T-helper 1 cell treated with Interleukin-12 subunit alpha and Interleukin-12 subunit beta and Interleukin-4 antibody, amounts not matched to agents 30 μg/mL and 1 μg/mL, for 36 hours (primary cell): ENCODE data around the gene UBB.

Experiments
- H3K27ac Mint-ChIP-seq: one replicate; pipeline ENCODE4 v1.8.0; 2021; ENCODE audit warnings: mild to moderate bottlenecking, mixed read lengths
- H3K27me3 Mint-ChIP-seq: one replicate; pipeline ENCODE4 v1.8.0; 2021; ENCODE audit warnings: low read depth, mixed read lengths
- H3K36me3 Mint-ChIP-seq: one replicate; pipeline ENCODE4 v1.8.0; 2021; ENCODE audit warnings: low read depth, mixed read lengths
- H3K4me1 Mint-ChIP-seq: one replicate; pipeline ENCODE4 v1.8.0; 2021; ENCODE audit warnings: low read depth, mixed read lengths
- H3K4me3 Mint-ChIP-seq: one replicate; pipeline ENCODE4 v1.8.0; 2021; ENCODE audit warnings: mild to moderate bottlenecking, moderate library complexity, mixed read lengths
- H3K9me3 Mint-ChIP-seq: one replicate; pipeline ENCODE4 v1.8.0; 2021; ENCODE audit warnings: mixed read lengths

Gene UBB

DNA sequence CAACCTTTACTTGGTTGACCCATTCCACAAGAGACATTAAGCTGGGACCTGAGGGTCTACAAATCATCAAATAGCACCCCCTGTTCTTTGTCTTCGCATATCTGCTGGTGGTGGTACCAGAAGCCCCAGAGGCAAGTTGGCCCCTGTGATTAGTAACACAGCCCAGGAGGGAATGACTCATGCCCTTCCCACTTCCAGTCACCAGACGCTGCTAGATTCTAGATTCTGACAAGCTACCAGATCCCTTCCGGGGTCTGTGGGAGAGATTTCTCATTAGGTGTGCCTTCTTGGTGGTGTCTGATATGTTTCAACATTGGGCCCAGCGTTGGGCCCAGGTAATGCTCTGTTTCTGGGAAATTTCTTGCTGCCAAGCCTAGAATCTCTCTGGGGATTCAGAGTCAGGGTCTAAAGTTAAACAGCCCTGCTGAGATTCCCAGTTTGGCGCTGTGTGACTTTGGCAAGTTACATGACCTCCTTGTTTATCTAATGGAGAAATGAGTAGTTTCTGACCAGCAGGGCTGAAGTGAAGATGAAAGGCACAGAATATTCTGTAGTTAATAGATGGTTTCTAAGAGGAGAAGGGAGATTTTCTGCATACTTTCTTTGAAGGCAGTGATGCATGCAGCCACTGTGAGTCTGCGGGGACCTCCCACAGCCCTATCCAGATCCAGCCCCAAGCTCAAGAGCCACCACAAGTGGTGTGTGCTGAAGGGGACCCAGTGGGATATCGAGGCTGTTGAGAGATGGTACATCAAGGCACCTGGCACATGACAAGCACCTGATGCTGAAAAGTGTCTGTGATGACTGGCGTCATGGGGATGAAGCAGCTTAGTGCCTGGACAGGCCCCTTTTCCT is 38.4 kb downstream of the UBB start:
- Mint-ChIP-seq H3K4me1 (peaks cover 44% of the 10 kb centered on the region), H3K36me3 (peaks cover 42% of the 10 kb centered on the region), H3K9me3 (no peaks in the 10 kb centered on the region), H3K27me3 (no peaks in the 10 kb centered on the region), H3K4me3 (peak overlapping the region; percentile 61), H3K27ac (peak overlapping the region; percentile 88)

DNA sequence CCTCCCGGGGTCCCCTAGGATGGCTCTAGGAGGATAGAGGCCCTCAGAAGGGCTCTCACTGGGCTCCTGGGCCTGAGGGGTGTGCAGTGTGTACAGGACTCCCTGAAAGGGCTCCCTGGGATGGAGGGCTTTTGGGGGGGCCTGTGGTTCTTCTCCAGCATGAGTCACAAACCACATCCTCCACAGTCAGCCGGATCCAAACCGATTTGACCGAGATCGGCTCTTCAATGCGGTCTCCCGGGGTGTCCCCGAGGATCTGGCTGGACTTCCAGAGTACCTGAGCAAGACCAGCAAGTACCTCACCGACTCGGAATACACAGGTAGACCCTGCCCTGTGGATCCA is 39.0 kb downstream of the UBB start:
- Mint-ChIP-seq H3K36me3 (peaks cover 42% of the 10 kb centered on the region), H3K27ac (peak overlapping the region; percentile 88), H3K4me3 (peak overlapping the region; percentile 61), H3K4me1 (peaks cover 39% of the 10 kb centered on the region), H3K27me3 (no peaks in the 10 kb centered on the region), H3K9me3 (no peaks in the 10 kb centered on the region)

DNA sequence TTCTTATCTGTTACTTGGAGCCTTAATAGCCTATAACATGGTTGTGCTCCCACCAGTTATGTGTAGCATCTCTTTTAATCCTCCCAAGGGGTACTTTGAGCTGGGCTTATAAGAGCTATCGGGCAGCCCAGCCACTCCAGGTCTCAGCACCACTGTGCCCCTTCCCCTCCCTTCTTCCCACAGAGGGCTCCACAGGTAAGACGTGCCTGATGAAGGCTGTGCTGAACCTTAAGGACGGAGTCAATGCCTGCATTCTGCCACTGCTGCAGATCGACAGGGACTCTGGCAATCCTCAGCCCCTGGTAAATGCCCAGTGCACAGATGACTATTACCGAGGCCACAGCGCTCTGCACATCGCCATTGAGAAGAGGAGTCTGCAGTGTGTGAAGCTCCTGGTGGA is 41.5 kb downstream of the UBB start:
- Mint-ChIP-seq H3K4me3 (no peak overlapping the region), H3K27ac (no peak overlapping the region), H3K36me3 (peaks cover 42% of the 10 kb centered on the region), H3K9me3 (no peaks in the 10 kb centered on the region), H3K4me1 (peaks cover 34% of the 10 kb centered on the region), H3K27me3 (no peaks in the 10 kb centered on the region)

DNA sequence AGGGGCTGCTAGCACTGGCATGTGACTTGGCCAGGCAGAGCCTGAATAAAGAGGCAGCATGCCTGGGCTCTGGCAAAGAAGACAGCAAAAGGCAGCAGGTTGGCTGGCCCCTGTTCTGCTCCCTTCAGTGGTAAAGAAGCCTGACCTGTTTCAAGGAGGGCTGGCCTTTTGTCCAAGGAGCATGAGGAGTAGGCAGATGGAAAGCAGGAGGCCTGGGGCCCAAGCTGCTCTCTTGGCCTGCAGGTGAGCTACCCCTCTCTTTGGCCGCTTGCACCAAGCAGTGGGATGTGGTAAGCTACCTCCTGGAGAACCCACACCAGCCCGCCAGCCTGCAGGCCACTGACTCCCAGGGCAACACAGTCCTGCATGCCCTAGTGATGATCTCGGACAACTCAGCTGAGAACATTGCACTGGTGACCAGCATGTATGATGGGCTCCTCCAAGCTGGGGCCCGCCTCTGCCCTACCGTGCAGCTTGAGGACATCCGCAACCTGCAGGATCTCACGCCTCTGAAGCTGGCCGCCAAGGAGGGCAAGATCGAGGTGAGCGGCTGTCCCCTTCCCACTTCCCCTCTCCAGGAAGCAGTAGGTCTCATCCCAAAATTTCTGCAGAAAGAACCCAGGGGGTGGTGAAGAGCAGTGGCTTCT is 42.5 kb downstream of the UBB start:
- peaks cover 29% of the 10 kb centered on the region for H3K4me1 Mint-ChIP-seq
- H3K9me3 Mint-ChIP-seq = no peaks in the 10 kb centered on the region
- no peaks in the 10 kb centered on the region for H3K27me3 Mint-ChIP-seq
- no peak overlapping the region for H3K27ac Mint-ChIP-seq
- H3K36me3 Mint-ChIP-seq = peaks cover 35% of the 10 kb centered on the region
- no peak overlapping the region for H3K4me3 Mint-ChIP-seq

DNA sequence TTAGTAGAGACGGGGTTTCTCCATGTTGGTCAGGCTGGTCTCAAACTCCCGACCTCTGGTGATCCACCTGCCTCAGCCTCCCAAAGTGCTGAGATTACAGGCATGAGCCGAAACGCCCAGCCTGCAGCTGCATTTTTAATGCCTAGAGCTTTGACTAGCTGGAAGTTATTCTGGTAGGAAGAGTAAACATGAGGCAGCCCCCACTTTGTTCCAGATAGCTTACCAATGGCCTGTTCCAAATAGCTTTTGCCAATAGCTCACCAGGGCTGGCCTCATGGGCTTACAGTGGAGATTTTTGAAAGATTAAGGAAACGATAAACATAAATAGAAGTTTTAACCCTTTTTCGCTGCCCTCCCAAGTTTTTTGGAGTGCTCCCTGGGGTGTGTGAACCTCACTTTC is 44.3 kb downstream of the UBB start:
- H3K9me3 Mint-ChIP-seq = no peaks in the 10 kb centered on the region
- H3K27ac Mint-ChIP-seq = no peak overlapping the region
- H3K36me3 Mint-ChIP-seq = peaks cover 31% of the 10 kb centered on the region
- no peak overlapping the region for H3K4me3 Mint-ChIP-seq
- H3K4me1 Mint-ChIP-seq = peaks cover 11% of the 10 kb centered on the region
- no peaks in the 10 kb centered on the region for H3K27me3 Mint-ChIP-seq

DNA sequence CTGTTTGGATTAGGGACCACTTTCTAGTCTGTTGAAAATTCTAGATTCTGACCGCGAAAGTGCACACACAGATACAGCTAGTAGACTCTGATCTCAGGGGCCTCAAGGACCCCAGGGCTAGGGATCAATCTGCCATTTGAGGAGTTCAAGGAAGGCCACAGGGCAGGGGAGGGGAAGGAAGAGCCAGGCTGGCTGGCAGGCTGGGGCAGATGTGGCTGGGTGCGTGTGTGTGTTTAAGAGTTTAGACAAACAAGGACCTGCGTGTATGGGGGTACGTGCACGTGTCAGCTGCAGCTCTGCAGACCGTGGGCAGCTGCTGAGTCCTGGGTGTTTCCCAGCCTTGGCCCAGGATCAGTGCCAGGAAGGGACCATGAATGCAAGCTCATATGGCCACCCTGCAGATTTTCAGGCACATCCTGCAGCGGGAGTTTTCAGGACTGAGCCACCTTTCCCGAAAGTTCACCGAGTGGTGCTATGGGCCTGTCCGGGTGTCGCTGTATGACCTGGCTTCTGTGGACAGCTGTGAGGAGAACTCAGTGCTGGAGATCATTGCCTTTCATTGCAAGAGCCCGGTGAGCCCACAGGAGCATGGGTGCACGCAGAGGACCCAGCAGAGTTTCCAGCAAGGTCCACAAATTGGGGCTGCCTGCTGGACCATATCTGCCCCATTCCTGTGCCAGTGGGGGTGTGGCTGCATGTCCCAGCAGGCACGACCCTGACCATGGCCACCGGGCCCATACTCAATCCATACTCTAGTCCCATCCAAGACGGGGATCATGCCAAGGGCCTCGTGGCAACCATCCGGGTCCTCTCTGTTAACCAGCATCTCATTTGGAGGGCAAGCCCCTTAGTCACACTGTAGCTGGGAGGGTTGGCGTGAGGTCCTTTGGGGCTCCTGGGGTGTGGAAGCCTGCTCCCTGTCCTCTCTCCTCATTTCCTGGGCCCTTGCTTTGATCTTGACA is 45.1 kb downstream of the UBB start:
- Mint-ChIP-seq H3K27ac (no peak overlapping the region), H3K9me3 (no peaks in the 10 kb centered on the region), H3K4me3 (no peak overlapping the region), H3K27me3 (no peaks in the 10 kb centered on the region), H3K4me1 (peaks cover 4% of the 10 kb centered on the region), H3K36me3 (peaks cover 35% of the 10 kb centered on the region)

DNA sequence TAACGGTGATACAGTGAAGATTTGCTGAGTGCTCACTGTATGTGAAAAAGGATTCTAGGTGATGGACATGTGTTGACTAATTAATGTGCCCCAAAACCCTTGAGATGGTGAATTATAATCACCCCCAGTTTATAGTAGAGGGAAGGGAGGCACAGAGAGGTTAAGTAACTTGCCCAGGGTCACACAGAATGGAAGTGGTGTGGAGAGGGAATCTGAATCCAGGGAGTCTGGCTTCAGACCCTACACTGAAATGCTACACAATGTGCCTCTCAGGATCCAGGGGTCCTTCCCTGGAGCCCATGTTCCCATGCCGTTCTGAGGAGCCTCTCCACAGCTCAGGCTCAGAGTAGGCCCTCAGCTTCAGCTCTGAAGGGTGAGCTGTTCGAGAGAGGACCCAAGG is 46.1 kb downstream of the UBB start:
- Mint-ChIP-seq H3K27me3 (no peaks in the 10 kb centered on the region), H3K27ac (no peak overlapping the region), H3K4me1 (peaks cover 3% of the 10 kb centered on the region), H3K9me3 (no peaks in the 10 kb centered on the region), H3K4me3 (no peak overlapping the region), H3K36me3 (peaks cover 36% of the 10 kb centered on the region)

DNA sequence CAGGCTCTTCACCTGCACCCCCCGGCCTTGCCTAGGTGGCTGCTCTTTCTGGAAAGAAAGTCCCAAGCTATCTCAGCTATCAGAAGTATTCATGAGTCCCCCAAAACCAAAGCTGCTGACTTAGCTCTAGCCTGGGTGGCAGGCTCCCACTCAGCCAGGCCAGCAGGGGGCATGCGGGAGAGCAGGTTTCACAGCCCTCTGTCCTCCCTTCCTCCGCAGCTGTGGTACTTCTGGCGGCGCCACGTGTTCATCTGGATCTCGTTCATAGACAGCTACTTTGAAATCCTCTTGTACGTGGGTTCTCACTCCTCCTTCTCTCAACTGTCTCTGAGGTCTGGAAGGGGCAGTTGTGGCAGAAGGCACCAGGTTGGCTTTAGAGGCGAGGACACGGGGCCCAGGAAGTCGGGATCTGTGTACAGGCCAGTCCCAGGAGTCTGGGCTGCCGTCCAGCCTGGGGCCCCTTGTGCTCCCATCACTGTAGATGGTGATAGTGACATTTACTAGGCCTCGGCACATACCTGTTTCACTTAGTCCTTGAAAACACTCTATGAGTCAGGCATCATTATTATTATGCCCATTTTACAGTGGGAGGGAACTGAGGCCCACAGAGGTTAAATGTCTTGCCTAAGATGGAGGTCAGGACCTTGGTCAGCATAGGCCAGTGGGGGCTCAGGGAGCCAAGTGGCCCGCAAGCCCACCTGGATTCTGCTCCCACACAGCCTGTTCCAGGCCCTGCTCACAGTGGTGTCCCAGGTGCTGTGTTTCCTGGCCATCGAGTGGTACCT is 47.4 kb downstream of the UBB start:
- Mint-ChIP-seq H3K4me1 (peaks cover 3% of the 10 kb centered on the region), H3K27ac (no peak overlapping the region), H3K9me3 (no peaks in the 10 kb centered on the region), H3K4me3 (no peak overlapping the region), H3K36me3 (peaks cover 29% of the 10 kb centered on the region), H3K27me3 (no peaks in the 10 kb centered on the region)

DNA sequence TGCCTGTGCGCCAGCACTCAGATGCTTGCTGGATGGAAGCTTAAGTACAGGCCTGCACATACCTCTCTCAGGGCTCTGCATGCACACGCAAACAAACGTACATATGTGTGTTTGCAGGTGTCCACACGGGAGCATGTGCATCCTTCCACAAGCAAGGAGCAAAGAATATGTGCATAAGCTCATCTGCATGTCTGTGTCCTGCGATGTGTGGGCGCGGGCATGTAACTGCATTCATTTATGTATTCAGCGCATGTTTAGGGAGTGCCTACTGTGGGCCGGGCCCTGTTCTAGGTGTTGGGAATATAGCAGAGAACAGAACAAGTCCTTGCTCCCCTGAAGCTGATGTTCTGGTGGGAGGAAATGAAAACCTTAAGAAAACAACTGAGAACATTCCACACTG is 48.2 kb downstream of the UBB start:
- H3K36me3 Mint-ChIP-seq = peaks cover 27% of the 10 kb centered on the region
- peaks cover 3% of the 10 kb centered on the region for H3K4me1 Mint-ChIP-seq
- no peak overlapping the region for H3K4me3 Mint-ChIP-seq
- no peak overlapping the region for H3K27ac Mint-ChIP-seq
- no peaks in the 10 kb centered on the region for H3K9me3 Mint-ChIP-seq
- no peaks in the 10 kb centered on the region for H3K27me3 Mint-ChIP-seq

DNA sequence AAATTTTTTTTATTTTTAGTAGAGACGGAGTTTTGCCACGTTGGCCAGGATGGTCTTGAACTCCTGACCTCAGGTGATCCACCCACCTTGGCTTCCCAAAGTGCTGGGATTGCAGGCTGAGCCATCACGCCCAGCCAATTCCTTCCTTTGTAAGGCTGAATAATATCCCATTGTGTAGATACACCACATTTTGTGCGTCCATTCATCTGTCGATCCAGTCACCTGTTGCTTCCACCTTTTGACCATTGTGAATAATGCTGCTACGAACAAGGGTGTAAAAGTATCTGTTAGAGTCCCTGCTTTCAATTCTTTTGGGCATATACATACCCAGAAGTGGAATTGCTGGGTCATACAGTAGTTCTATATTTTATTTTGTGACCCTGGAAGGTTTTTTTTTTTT is 49.8 kb downstream of the UBB start:
- H3K9me3 Mint-ChIP-seq = no peaks in the 10 kb centered on the region

DNA sequence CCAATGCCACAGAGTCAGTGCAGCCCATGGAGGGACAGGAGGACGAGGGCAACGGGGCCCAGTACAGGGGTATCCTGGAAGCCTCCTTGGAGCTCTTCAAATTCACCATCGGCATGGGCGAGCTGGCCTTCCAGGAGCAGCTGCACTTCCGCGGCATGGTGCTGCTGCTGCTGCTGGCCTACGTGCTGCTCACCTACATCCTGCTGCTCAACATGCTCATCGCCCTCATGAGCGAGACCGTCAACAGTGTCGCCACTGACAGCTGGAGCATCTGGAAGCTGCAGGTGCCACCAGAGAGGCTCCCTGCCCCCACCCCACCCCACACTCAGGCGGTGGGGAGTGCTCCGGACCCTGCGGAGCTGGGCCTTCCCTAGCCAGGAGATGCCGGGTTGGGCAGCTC is 51.1 kb downstream of the UBB start:
- H3K27me3 Mint-ChIP-seq = no peaks in the 10 kb centered on the region
- H3K36me3 Mint-ChIP-seq = peaks cover 24% of the 10 kb centered on the region
- H3K27ac Mint-ChIP-seq = no peak overlapping the region
- no peaks in the 10 kb centered on the region for H3K9me3 Mint-ChIP-seq
- H3K4me1 Mint-ChIP-seq = peaks cover 4% of the 10 kb centered on the region
- no peak overlapping the region for H3K4me3 Mint-ChIP-seq

More for the DNA sequence above, 49.8 kb downstream of the UBB start:
- Mint-ChIP-seq H3K36me3 (peaks cover 26% of the 10 kb centered on the region), H3K27ac (no peak overlapping the region), H3K27me3 (no peaks in the 10 kb centered on the region), H3K4me1 (peaks cover under 1% of the 10 kb centered on the region), H3K4me3 (no peak overlapping the region)
